ENCODE data around the gene LYPD6B.
"Not testable (repeated sequence)": the region's sequence is repeated elsewhere in the genome, so short reads cannot be mapped to it uniquely, and the experiment has no call there.

The LYPD6B gene

GRCh38 chr2:149200109-149200520, 161.6 kb downstream of the LYPD6B start:
- no peak for DNase-seq (ENCODE audit: low read depth in 3 of 3)

GRCh38 chr2:149204686-149205085, 166.2 kb downstream of the LYPD6B start:
- DNase-seq (ENCODE audit: low read depth in 3 of 3), result no peak

GRCh38 chr2:149205143-149205542, 166.6 kb downstream of the LYPD6B start:
- DNase-seq (ENCODE audit: low read depth in 3 of 3), result no peak

- DNase-seq (ENCODE audit: low read depth in 3 of 3), result no peak
These were observed 175.4 kb downstream of the LYPD6B start for GRCh38 chr2:149213764-149214493.

GRCh38 chr2:149218497-149218896, 180.0 kb downstream of the LYPD6B start:
- DNase-seq (ENCODE audit: low read depth in 3 of 3), result no peak

GRCh38 chr2:149219856-149220255, 181.4 kb downstream of the LYPD6B start:
- no peak for DNase-seq (ENCODE audit: low read depth in 3 of 3)

- no peak for DNase-seq (ENCODE audit: low read depth in 3 of 3)
These were observed 182.5 kb downstream of the LYPD6B start for GRCh38 chr2:149221002-149221401.

GRCh38 chr2:149221898-149222297, 183.4 kb downstream of the LYPD6B start:
- no peak for DNase-seq (ENCODE audit: low read depth in 3 of 3)

GRCh38 chr2:149223472-149224095, 185.1 kb downstream of the LYPD6B start:
- DNase-seq (ENCODE audit: low read depth in 3 of 3), result no peak

GRCh38 chr2:149224543-149224942, 186.0 kb downstream of the LYPD6B start:
- no peak for DNase-seq (ENCODE audit: low read depth in 3 of 3)

- no peak for DNase-seq (ENCODE audit: low read depth in 3 of 3)
These were observed 186.9 kb downstream of the LYPD6B start for GRCh38 chr2:149225446-149225845.

GRCh38 chr2:149226790-149227189, 188.3 kb downstream of the LYPD6B start:
- no peak for DNase-seq (ENCODE audit: low read depth in 3 of 3)

- no peak for DNase-seq (ENCODE audit: low read depth in 3 of 3)
These were observed 197.4 kb downstream of the LYPD6B start for GRCh38 chr2:149235816-149236375.

GRCh38 chr2:149236410-149236809, 197.9 kb downstream of the LYPD6B start:
- no peak for DNase-seq (ENCODE audit: low read depth in 3 of 3)

GRCh38 chr2:149246186-149246585, 207.7 kb downstream of the LYPD6B start:
- DNase-seq (ENCODE audit: low read depth in 3 of 3), result no peak

- DNase-seq (ENCODE audit: low read depth in 3 of 3), result not testable (repeated sequence)
These were observed 212.9 kb downstream of the LYPD6B start for GRCh38 chr2:149251436-149251835.

- DNase-seq (ENCODE audit: low read depth in 3 of 3), result not testable (repeated sequence)
These were observed 218.4 kb downstream of the LYPD6B start for GRCh38 chr2:149256877-149257276.

- DNase-seq (ENCODE audit: low read depth in 3 of 3), result no peak
These were observed 220.0 kb downstream of the LYPD6B start for GRCh38 chr2:149258531-149258930.

GRCh38 chr2:149259136-149259535, 220.6 kb downstream of the LYPD6B start:
- no peak for DNase-seq (ENCODE audit: low read depth in 3 of 3)

GRCh38 chr2:149261692-149262091, 223.2 kb downstream of the LYPD6B start:
- DNase-seq (ENCODE audit: low read depth in 3 of 3), result no peak
